ENCODE measurements around the gene CBLB. TPM values are rescaled to one million over a fixed set of nuclear protein-coding genes. Genes with fewer than 3 reads are reported as not detected.
"Not testable (repeated sequence)": the region's sequence is repeated elsewhere in the genome, so short reads cannot be mapped to it uniquely, and the experiment has no call there.

The CBLB gene
- polyA plus RNA-seq, 2 donors = 3.8 to 4.8 TPM

- Histone ChIP-seq H3K4me3 (ENCODE audit: low read depth in 1 of 2, low read length in 2 of 2) (no peak overlapping the region), H3K9me3 (ENCODE audit: control insufficient read depth in 2 of 2, insufficient read depth in 1 of 2, low read depth in 1 of 2, low read length in 1 of 2) (no peaks in the 10 kb centered on the region), H3K27ac (ENCODE audit: low read depth in 2 of 2, low read length in 1 of 2) (no peak overlapping the region), H3K27me3 (ENCODE audit: control insufficient read depth in 1 of 2, insufficient read depth in 2 of 2, low read length in 2 of 2) (no peaks in the 10 kb centered on the region), H3K36me3 (ENCODE audit: control insufficient read depth in 2 of 2, insufficient read depth in 2 of 2, low read length in 1 of 2) (no peaks in the 10 kb centered on the region), H3K4me1 (ENCODE audit: control insufficient read depth in 2 of 2, insufficient read depth in 2 of 2, low read length in 1 of 2) (peaks cover 0 to 2% of the 10 kb centered on the region in 2 donors)
- 49 to 60% methylated on average over 2 of the region's 2 CpGs for WGBS, 2 donors
Measured at GRCh38 chr3:105828703-105829102, 40.1 kb downstream of the CBLB start.

GRCh38 chr3:105827959-105828358 lies 40.9 kb downstream of the CBLB start:
- Histone ChIP-seq H3K4me3 (ENCODE audit: low read depth in 1 of 2, low read length in 2 of 2) (no peak overlapping the region), H3K9me3 (ENCODE audit: control insufficient read depth in 2 of 2, insufficient read depth in 1 of 2, low read depth in 1 of 2, low read length in 1 of 2) (no peaks in the 10 kb centered on the region), H3K27me3 (ENCODE audit: control insufficient read depth in 1 of 2, insufficient read depth in 2 of 2, low read length in 2 of 2) (no peaks in the 10 kb centered on the region), H3K4me1 (ENCODE audit: control insufficient read depth in 2 of 2, insufficient read depth in 2 of 2, low read length in 1 of 2) (peaks cover 0 to 4% of the 10 kb centered on the region in 2 donors), H3K36me3 (ENCODE audit: control insufficient read depth in 2 of 2, insufficient read depth in 2 of 2, low read length in 1 of 2) (no peaks in the 10 kb centered on the region), H3K27ac (ENCODE audit: low read depth in 2 of 2, low read length in 1 of 2) (peak overlapping the region in 1 of 2 donors; percentile 33)
- WGBS, 2 donors = 65 to 67% methylated on average over 2 of the region's 2 CpGs

GRCh38 chr3:105826778-105827634 lies 41.8 kb downstream of the CBLB start:
- Histone ChIP-seq H3K4me1 (ENCODE audit: control insufficient read depth in 2 of 2, insufficient read depth in 2 of 2, low read length in 1 of 2) (peaks cover 0 to 4% of the 10 kb centered on the region in 2 donors), H3K27ac (ENCODE audit: low read depth in 2 of 2, low read length in 1 of 2) (peak overlapping the region in 1 of 2 donors; percentile 15), H3K4me3 (ENCODE audit: low read depth in 1 of 2, low read length in 2 of 2) (no peak overlapping the region), H3K9me3 (ENCODE audit: control insufficient read depth in 2 of 2, insufficient read depth in 1 of 2, low read depth in 1 of 2, low read length in 1 of 2) (no peaks in the 10 kb centered on the region), H3K27me3 (ENCODE audit: control insufficient read depth in 1 of 2, insufficient read depth in 2 of 2, low read length in 2 of 2) (no peaks in the 10 kb centered on the region), H3K36me3 (ENCODE audit: control insufficient read depth in 2 of 2, insufficient read depth in 2 of 2, low read length in 1 of 2) (no peaks in the 10 kb centered on the region)
- WGBS, 2 donors = 73 to 79% methylated on average over 6 of the region's 6 CpGs

GRCh38 chr3:105824129-105824528 lies 44.7 kb downstream of the CBLB start:
- Histone ChIP-seq H3K27me3 (ENCODE audit: control insufficient read depth in 1 of 2, insufficient read depth in 2 of 2, low read length in 2 of 2) (no peaks in the 10 kb centered on the region), H3K27ac (ENCODE audit: low read depth in 2 of 2, low read length in 1 of 2) (peak overlapping the region in 1 of 2 donors; percentile 58), H3K4me3 (ENCODE audit: low read depth in 1 of 2, low read length in 2 of 2) (no peak overlapping the region), H3K36me3 (ENCODE audit: control insufficient read depth in 2 of 2, insufficient read depth in 2 of 2, low read length in 1 of 2) (no peaks in the 10 kb centered on the region), H3K9me3 (ENCODE audit: control insufficient read depth in 2 of 2, insufficient read depth in 1 of 2, low read depth in 1 of 2, low read length in 1 of 2) (no peaks in the 10 kb centered on the region), H3K4me1 (ENCODE audit: control insufficient read depth in 2 of 2, insufficient read depth in 2 of 2, low read length in 1 of 2) (peaks cover 0 to 7% of the 10 kb centered on the region in 2 donors)
- WGBS, 2 donors = 95 to 97% methylated on average over 2 of the region's 2 CpGs

GRCh38 chr3:105823149-105823867 lies 45.5 kb downstream of the CBLB start:
- Histone ChIP-seq H3K4me1 (ENCODE audit: control insufficient read depth in 2 of 2, insufficient read depth in 2 of 2, low read length in 1 of 2) (peaks cover 0 to 7% of the 10 kb centered on the region in 2 donors), H3K27ac (ENCODE audit: low read depth in 2 of 2, low read length in 1 of 2) (peak overlapping the region in 1 of 2 donors; percentile 67), H3K4me3 (ENCODE audit: low read depth in 1 of 2, low read length in 2 of 2) (no peak overlapping the region), H3K36me3 (ENCODE audit: control insufficient read depth in 2 of 2, insufficient read depth in 2 of 2, low read length in 1 of 2) (no peaks in the 10 kb centered on the region), H3K9me3 (ENCODE audit: control insufficient read depth in 2 of 2, insufficient read depth in 1 of 2, low read depth in 1 of 2, low read length in 1 of 2) (no peaks in the 10 kb centered on the region), H3K27me3 (ENCODE audit: control insufficient read depth in 1 of 2, insufficient read depth in 2 of 2, low read length in 2 of 2) (no peaks in the 10 kb centered on the region)
- WGBS, 2 donors = 50 to 53% methylated on average over 4 of the region's 4 CpGs

GRCh38 chr3:105822171-105823123 lies 46.4 kb downstream of the CBLB start:
- H3K4me3 ChIP-seq (ENCODE audit: low read depth in 1 of 2, low read length in 2 of 2) = no peak overlapping the region
- H3K27me3 ChIP-seq (ENCODE audit: control insufficient read depth in 1 of 2, insufficient read depth in 2 of 2, low read length in 2 of 2) = no peaks in the 10 kb centered on the region
- H3K36me3 ChIP-seq (ENCODE audit: control insufficient read depth in 2 of 2, insufficient read depth in 2 of 2, low read length in 1 of 2) = no peaks in the 10 kb centered on the region
- peaks cover 0 to 7% of the 10 kb centered on the region in 2 donors for H3K4me1 ChIP-seq (ENCODE audit: control insufficient read depth in 2 of 2, insufficient read depth in 2 of 2, low read length in 1 of 2)
- WGBS, 2 donors = 69 to 76% methylated on average over 3 of the region's 3 CpGs
- H3K27ac ChIP-seq (ENCODE audit: low read depth in 2 of 2, low read length in 1 of 2) = no peak overlapping the region
- no peaks in the 10 kb centered on the region for H3K9me3 ChIP-seq (ENCODE audit: control insufficient read depth in 2 of 2, insufficient read depth in 1 of 2, low read depth in 1 of 2, low read length in 1 of 2)

- Histone ChIP-seq H3K27ac (ENCODE audit: low read depth in 2 of 2, low read length in 1 of 2) (no peak overlapping the region), H3K4me1 (ENCODE audit: control insufficient read depth in 2 of 2, insufficient read depth in 2 of 2, low read length in 1 of 2) (peaks cover 0 to 7% of the 10 kb centered on the region in 2 donors), H3K9me3 (ENCODE audit: control insufficient read depth in 2 of 2, insufficient read depth in 1 of 2, low read depth in 1 of 2, low read length in 1 of 2) (no peaks in the 10 kb centered on the region), H3K27me3 (ENCODE audit: control insufficient read depth in 1 of 2, insufficient read depth in 2 of 2, low read length in 2 of 2) (no peaks in the 10 kb centered on the region), H3K4me3 (ENCODE audit: low read depth in 1 of 2, low read length in 2 of 2) (no peak overlapping the region), H3K36me3 (ENCODE audit: control insufficient read depth in 2 of 2, insufficient read depth in 2 of 2, low read length in 1 of 2) (no peaks in the 10 kb centered on the region)
- WGBS, 2 donors = 62 to 76% methylated on average over 2 of the region's 2 CpGs
Measured at GRCh38 chr3:105821433-105821832, 47.4 kb downstream of the CBLB start.

- H3K27ac ChIP-seq (ENCODE audit: low read depth in 2 of 2, low read length in 1 of 2) = no peak overlapping the region
Measured at GRCh38 chr3:105816833-105817232, 52.0 kb downstream of the CBLB start.

GRCh38 chr3:105815331-105815730 lies 53.5 kb downstream of the CBLB start:
- WGBS, 2 donors = 97 to 99% methylated on average over 3 of the region's 3 CpGs

More at GRCh38 chr3:105816833-105817232, 52.0 kb downstream of the CBLB start:
- Histone ChIP-seq H3K27me3 (ENCODE audit: control insufficient read depth in 1 of 2, insufficient read depth in 2 of 2, low read length in 2 of 2) (no peaks in the 10 kb centered on the region), H3K4me3 (ENCODE audit: low read depth in 1 of 2, low read length in 2 of 2) (no peak overlapping the region), H3K36me3 (ENCODE audit: control insufficient read depth in 2 of 2, insufficient read depth in 2 of 2, low read length in 1 of 2) (no peaks in the 10 kb centered on the region), H3K4me1 (ENCODE audit: control insufficient read depth in 2 of 2, insufficient read depth in 2 of 2, low read length in 1 of 2) (peaks cover 0 to 2% of the 10 kb centered on the region in 2 donors), H3K9me3 (ENCODE audit: control insufficient read depth in 2 of 2, insufficient read depth in 1 of 2, low read depth in 1 of 2, low read length in 1 of 2) (no peaks in the 10 kb centered on the region)
- 56 to 65% methylated on average over 2 of the region's 2 CpGs for WGBS, 2 donors

More at GRCh38 chr3:105815331-105815730, 53.5 kb downstream of the CBLB start:
- H3K9me3 ChIP-seq (ENCODE audit: control insufficient read depth in 2 of 2, insufficient read depth in 1 of 2, low read depth in 1 of 2, low read length in 1 of 2); H3K36me3 ChIP-seq (ENCODE audit: control insufficient read depth in 2 of 2, insufficient read depth in 2 of 2, low read length in 1 of 2); H3K27me3 ChIP-seq (ENCODE audit: control insufficient read depth in 1 of 2, insufficient read depth in 2 of 2, low read length in 2 of 2); H3K4me3 ChIP-seq (ENCODE audit: low read depth in 1 of 2, low read length in 2 of 2); H3K27ac ChIP-seq (ENCODE audit: low read depth in 2 of 2, low read length in 1 of 2); H3K4me1 ChIP-seq (ENCODE audit: control insufficient read depth in 2 of 2, insufficient read depth in 2 of 2, low read length in 1 of 2): not testable (repeated sequence)

All from esophagus (tissue), 2 donors.